DMS53 treated with DMSO at 0.1 percent for 48 hours (cell line): ENCODE measurements around the gene TGFB1I1.
A peak's percentile ranks its signal among the peaks of the same experiment; 100 is the strongest.
"Not testable (repeated sequence)": the region's sequence is repeated elsewhere in the genome, so short reads cannot be mapped to it uniquely, and the experiment has no call there.

Source experiments
- DNase-seq: peaks from one replicate; lab custom pipeline; 2025; ENCODE audit not compliant: unreplicated experiment; lab: John Stamatoyannopoulos, UW

TGFB1I1 gene

DNA sequence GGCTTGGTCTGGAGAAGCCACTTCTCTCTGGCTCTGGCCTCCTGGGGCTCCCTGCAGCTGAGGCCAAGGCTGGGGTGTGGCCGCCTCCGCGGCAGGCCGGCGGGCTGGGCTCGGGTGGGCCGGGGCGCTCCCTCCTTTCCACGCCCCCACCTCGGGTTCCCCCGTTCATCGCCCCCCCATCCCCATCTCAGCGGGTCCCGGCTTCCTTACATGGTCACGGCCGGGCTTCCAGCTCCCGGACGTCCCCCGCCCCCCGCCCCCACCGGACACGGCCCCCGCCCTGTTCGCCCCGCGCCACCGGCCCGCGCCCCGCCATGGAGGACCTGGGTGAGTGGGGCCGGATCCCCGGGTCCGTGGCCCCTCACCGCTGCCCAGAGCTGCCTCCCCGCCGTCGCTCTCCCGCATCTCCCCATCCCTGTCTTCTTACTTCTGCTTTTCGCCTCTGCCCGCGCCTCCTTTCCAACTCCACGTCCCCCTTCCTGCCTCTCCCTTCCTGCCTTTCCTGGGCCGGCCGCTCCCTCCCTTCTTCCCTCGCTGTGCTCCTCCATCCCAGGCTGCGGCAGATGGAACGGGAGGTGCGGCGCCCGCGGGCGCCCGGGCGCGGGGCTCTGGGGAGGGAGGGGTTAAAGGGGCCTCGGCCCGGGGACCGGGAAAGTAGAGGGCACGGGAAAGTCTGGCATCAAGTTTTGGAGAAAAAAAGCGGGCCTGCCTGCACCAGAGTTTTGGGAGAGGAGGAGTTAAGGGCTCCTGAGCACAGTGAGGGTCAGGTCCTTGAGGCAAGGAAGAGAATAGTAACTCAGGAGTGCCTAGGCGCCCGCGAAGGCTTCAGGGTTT is at the start of gene TGFB1I1:
TGFB1I1 (plus strand) TSS at position 278 of the 834 bp plus-strand sequence; CDS start at position 315, 37 bp downstream.
- DNase-seq, result no peak

DNA sequence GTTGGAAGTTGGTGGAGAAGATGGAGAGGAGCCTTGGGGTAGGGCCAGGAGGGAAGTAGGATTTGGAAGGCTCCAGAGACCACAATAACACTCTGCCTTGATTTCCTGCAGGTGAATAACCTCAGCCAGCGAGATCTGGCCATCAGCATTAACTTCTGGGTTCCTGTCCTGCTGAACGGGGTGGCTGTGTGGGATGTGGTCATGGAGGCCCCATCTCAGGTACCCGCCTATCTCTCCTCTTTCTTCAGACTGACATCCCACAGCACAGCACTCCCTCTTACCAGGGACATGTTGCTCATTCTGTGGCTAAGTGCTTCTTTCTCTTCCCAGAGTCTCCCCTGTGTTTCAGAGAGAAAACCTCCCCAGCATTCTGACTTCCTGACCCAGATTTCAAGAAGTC is 48.7 kb upstream of the TGFB1I1 start:
- no peak for DNase-seq

- no peak for DNase-seq
Observed at GRCh38 chr16:31423801-31424200, 48.2 kb upstream of the TGFB1I1 start.

DNA sequence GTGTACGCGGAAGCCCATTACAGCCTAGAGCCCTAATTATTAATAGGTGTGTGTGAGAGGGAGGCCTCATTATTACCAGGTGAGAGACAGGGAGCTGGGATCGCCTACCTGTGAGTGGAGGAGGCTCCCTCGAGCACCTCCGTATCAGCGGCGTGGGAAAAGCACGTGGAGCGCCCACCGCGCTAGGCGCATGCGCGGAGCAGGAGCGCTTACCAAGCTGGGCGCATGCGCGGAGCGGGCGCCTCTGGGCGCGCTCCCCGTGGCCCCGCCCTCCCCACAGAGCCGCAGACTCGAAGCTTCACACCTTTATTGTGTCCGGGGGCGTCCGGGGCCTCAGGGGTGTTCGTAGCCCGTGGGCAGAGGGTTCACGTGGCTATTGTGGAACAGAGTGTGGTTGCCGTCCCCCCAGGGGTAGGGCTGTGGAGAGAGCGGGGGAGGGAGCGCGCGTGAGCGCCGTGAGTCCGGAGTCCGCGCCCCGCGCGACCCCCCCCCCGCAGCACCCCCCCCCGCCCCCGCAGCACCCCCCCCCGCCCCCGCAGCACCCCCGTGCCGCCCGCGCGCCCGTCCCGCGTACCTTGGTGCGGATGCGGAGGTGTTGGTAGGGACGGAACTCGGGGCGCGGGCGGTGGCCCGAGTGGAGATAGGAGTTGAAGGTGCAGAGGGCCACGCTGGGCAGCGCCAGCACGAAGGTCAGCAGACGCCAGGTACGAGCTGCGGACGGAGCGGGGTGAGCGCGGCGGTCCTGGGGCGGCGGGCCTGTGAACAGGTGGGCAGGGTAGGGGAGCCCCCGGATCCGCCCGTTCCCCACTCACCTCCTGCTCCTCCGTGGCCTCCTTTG is 44.3 kb upstream of the TGFB1I1 start:
- DNase-seq, result no peak

- no peak for DNase-seq
Observed at GRCh38 chr16:31428279-31428597, 43.7 kb upstream of the TGFB1I1 start, which contains the start of gene COX6A2. TSS of gene COX6A2 (minus strand) at chr16:31428360. CDS start at chr16:31428325, 35 bp downstream.

DNA sequence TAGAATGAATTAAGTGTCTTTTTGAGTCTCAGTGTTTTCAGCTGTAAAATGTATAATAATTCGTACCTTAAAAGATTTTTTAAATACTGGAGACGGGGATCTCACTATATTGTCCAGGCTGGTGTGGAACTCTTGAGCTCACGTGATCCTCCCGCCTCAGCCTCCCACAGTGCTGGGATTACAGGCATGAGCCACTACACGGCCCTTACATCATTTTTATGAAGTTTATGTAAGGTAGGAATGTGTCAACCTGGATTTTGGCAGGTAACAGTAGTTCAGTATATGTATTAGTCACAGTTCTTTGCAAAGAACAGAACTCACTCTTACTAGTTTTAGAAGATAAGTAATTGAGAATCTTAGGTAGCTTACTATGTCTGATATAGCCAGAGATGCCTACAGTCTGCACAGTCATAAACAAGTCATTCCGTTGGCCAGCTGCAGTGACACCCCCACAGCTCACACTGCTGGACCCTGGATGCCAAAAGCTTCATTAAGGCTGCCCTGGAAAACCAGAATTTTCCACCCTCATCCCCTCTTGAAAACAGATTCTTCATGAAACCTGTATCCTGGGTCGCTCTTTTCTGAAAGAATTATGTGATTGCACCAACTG is 43.2 kb upstream of the TGFB1I1 start:
- no peak for DNase-seq

GRCh38 chr16:31429314-31429713 is 42.6 kb upstream of the TGFB1I1 start:
- DNase-seq, result no peak

GRCh38 chr16:31429796-31430195 is 42.2 kb upstream of the TGFB1I1 start:
- DNase-seq, result no peak

GRCh38 chr16:31430380-31431052 is 41.4 kb upstream of the TGFB1I1 start:
- no peak for DNase-seq

DNA sequence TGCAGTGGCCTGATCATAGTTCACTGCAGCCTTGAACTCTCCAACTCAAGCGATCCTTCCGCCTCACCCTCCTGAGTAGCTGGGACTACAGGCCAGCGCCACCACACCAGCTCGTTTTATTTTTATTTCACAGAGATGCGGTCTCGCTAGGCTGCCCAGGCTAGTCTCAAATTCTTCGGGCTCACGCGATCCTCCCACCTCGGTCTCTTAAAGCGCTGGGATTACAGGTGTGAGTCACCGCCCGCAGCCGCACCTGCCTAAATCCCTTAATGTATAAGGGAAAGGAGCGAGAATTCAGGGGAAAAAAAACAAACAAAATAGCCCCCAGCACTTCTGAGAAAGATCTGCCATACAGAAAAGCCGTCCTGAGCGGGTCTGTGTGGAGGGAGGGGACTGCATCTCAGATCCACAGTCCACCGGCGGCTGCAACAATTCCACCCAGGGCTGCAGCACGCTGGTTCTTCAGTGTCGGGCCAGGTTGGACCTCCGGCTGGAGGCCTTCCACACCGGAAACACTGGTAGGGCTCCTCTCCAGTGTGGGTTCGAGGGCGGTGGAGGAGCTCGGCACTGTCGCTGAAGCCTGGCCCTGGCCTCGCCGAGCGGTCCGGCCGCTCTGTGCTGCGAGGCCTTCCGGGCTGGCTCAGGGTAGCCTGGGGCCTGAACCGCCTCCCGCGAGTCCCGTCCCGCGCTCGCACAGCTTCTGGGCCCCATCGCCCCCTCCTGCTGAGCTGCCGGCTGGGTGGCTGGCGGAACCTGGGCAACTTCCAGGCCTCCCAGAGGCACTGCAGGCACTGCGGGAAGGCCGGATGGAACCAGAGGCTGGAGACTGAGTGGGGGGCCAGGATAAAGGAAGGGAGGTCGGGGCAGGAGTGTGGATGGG is 36.4 kb upstream of the TGFB1I1 start:
- DNase-seq, result peak; percentile 1

GRCh38 chr16:31436221-31437045 is 35.5 kb upstream of the TGFB1I1 start:
- no peak for DNase-seq

GRCh38 chr16:31438414-31438813 is 33.5 kb upstream of the TGFB1I1 start:
- DNase-seq, result no peak

GRCh38 chr16:31439023-31439422 is 32.9 kb upstream of the TGFB1I1 start:
- not testable (repeated sequence) for DNase-seq

DNA sequence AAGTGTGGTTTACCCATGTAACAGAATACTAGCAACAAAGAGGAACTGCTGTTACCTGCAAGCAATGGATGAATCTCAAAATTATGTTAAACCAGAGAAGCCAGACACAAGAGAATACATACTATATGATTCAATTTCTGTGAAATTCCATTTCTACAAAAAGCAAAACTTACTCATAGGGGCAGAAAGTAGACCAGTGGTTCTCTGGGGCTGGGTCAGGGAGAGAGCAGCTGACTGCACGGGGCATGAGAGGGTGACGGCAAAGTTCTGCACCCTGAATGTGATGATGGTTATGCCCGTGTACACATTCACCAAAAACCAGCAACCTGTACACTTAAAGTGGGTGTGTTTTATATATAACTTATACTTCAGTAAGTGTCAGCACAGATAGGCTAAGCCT is 32.4 kb upstream of the TGFB1I1 start:
- DNase-seq, result no peak

- DNase-seq, result no peak
Observed at GRCh38 chr16:31440516-31441184, 31.3 kb upstream of the TGFB1I1 start.

GRCh38 chr16:31441956-31442355 is 30.0 kb upstream of the TGFB1I1 start:
- DNase-seq, result no peak

DNA sequence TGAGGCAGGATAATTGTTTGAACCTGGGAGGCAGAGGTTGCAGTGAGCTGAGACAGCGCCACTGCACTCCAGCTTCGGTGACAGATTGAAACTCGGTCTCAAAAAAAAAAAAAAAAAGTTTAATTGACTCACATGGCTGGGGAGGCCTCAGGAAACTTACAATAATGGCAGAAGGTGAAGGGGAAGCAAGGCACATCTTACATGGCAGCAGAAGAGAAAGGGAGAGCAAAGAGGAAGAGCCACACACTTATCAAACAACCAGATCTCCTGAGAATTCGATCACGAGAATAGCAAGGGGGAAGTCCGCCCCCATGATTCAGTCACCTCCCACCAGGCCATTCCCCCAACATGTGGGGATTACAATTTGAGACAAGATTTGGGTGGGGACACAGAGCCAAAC is 26.0 kb upstream of the TGFB1I1 start:
- not testable (repeated sequence) for DNase-seq

DNA sequence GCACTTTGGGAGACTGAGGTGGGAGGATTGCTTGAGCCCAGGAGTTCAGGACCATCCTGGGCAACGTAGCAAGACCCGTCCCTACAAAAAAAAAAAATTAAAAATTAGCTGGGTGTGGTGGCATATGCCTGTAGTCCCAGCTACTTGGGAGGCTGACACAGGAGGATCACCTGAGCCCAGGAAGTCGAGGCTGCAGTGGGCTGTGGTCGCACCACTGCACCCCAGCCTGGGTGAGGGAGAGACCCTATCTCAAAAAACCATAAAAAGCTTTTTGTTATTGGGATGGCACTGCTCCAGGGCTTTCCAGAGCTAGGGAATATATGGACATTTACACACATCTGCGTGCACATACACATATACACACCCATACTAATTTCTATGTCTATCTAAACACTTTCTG is 20.8 kb upstream of the TGFB1I1 start:
- DNase-seq, result no peak
